LNCaP clone FGC (cell line): ENCODE measurements around the gene SMYD3.

Source experiments
- DNase-seq: peaks from one replicate; pipeline ENCODE4 v3.0.0-alpha.2; 2011; ENCODE audit warnings: low read depth
- H3K4me3 ChIP-seq: 2 replicates; pipeline ENCODE4 v1.5.1; 2011; ENCODE audit warnings: mild to moderate bottlenecking, low read depth, low read length, control low read depth
- CTCF ChIP-seq: IDR thresholded peaks from 2 replicates; pipeline ENCODE4 v1.5.1; 2012; ENCODE audit warnings: mild to moderate bottlenecking; ENCODE audit not compliant: control insufficient read depth, insufficient read depth; ENCODE audit errors: extremely low read depth

The SMYD3 gene

GRCh38 chr1:246081138-246081702 is 425.9 kb downstream of the SMYD3 start:
- H3K4me3 ChIP-seq: no peak overlapping the region
- DNase-seq: no peak
- TF ChIP-seq CTCF: no peak

- no peak for TF ChIP-seq CTCF
- no peak for DNase-seq
These were observed 427.0 kb downstream of the SMYD3 start for GRCh38 chr1:246080031-246080430.

GRCh38 chr1:246078888-246079252 is 428.2 kb downstream of the SMYD3 start:
- no peak for TF ChIP-seq CTCF

More at GRCh38 chr1:246080031-246080430, 427.0 kb downstream of the SMYD3 start:
- no peak overlapping the region for H3K4me3 ChIP-seq

GRCh38 chr1:246078126-246078887 is 428.8 kb downstream of the SMYD3 start:
- DNase-seq: peak; percentile 17
- H3K4me3 ChIP-seq: no peak overlapping the region
- TF ChIP-seq CTCF: no peak

More at GRCh38 chr1:246078888-246079252, 428.2 kb downstream of the SMYD3 start:
- H3K4me3 ChIP-seq: no peak overlapping the region
- DNase-seq: no peak

- H3K4me3 ChIP-seq: no peak overlapping the region
- DNase-seq: no peak
- TF ChIP-seq CTCF: no peak
These were observed 429.6 kb downstream of the SMYD3 start for GRCh38 chr1:246077476-246077875.

GRCh38 chr1:246074421-246074820 is 432.7 kb downstream of the SMYD3 start:
- TF ChIP-seq CTCF: no peak
- no peak for DNase-seq
- H3K4me3 ChIP-seq: no peak overlapping the region
